Measurements from ENCODE around the gene RFESD. TPM values are rescaled to one million over a fixed set of nuclear protein-coding genes. Genes with fewer than 3 reads are reported as not detected.
"Not testable (repeated sequence)": the region's sequence is repeated elsewhere in the genome, so short reads cannot be mapped to it uniquely, and the experiment has no call there.

The RFESD gene
- total RNA-seq, 1 experiment from 2014 or later = 2.2 TPM

DNA sequence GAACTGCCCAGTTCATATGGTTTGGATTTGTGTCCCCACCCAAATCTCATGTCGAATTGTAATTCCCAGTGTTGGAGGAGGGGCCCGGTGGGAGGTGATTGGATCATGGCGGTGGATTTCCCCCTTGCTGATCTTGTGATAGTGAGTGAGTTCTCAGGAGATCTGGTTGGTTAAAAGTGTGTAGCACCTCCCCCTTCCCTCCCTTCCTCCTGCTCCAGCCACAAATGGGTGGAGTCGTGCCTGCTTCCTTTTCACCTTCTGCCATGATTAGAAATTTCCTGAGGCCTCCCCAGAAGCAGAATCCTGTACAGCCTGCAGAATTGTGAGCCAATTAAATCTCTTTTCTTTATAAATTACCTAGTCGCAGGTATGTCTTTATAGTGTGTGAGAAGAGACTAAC is 59.6 kb downstream of the RFESD start:
- H3K27me3 ChIP-seq (ENCODE audit: control insufficient read depth, insufficient read depth, low read length); CTCF ChIA-PET; H3K4me1 ChIP-seq (ENCODE audit: control insufficient read depth, insufficient read depth, low read length); H3K27ac ChIP-seq (ENCODE audit: low read length); BruUV-seq (replicated peaks); H3K9me3 ChIP-seq (ENCODE audit: control insufficient read depth, insufficient read depth, low read depth, low read length); H3K4me3 ChIP-seq (ENCODE audit: low read depth in 2 of 2, low read length in 2 of 2); in situ Hi-C loops (cut with HindIII; ENCODE audit: low pct_unique_long_range_greater_than_20kb, low sequenced_read_pairs); ATAC-seq; POLR2A ChIA-PET; H3K36me3 ChIP-seq (ENCODE audit: control insufficient read depth, insufficient read depth, low read length); DNase-seq (ENCODE audit: low read depth, low spot score); intact Hi-C loops (cut with micrococcal nuclease; ENCODE audit: unreplicated experiment): not testable (repeated sequence)

- no peak for DNase-seq (ENCODE audit: low read depth, low spot score)
- intact Hi-C loops (cut with micrococcal nuclease; ENCODE audit: unreplicated experiment) (no loop called here), in situ Hi-C loops (cut with HindIII; ENCODE audit: low pct_unique_long_range_greater_than_20kb, low sequenced_read_pairs) (no loop called here)
- TF ChIP-seq TCF7L2 (IDR thresholded peaks at IDR 0.05; ENCODE audit: low read depth, low read length) = no peak
- TF ChIP-seq, protein P1, sequence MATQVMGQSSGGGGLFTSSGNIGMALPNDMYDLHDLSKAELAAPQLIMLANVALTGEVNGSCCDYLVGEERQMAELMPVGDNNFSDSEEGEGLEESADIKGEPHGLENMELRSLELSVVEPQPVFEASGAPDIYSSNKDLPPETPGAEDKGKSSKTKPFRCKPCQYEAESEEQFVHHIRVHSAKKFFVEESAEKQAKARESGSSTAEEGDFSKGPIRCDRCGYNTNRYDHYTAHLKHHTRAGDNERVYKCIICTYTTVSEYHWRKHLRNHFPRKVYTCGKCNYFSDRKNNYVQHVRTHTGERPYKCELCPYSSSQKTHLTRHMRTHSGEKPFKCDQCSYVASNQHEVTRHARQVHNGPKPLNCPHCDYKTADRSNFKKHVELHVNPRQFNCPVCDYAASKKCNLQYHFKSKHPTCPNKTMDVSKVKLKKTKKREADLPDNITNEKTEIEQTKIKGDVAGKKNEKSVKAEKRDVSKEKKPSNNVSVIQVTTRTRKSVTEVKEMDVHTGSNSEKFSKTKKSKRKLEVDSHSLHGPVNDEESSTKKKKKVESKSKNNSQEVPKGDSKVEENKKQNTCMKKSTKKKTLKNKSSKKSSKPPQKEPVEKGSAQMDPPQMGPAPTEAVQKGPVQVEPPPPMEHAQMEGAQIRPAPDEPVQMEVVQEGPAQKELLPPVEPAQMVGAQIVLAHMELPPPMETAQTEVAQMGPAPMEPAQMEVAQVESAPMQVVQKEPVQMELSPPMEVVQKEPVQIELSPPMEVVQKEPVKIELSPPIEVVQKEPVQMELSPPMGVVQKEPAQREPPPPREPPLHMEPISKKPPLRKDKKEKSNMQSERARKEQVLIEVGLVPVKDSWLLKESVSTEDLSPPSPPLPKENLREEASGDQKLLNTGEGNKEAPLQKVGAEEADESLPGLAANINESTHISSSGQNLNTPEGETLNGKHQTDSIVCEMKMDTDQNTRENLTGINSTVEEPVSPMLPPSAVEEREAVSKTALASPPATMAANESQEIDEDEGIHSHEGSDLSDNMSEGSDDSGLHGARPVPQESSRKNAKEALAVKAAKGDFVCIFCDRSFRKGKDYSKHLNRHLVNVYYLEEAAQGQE (IDR thresholded peaks at IDR 0.05; ENCODE audit: insufficient read depth in 1 of 2, low read depth in 2 of 2, low read length in 1 of 2) = no peak
- TF ChIP-seq SIN3A (IDR thresholded peaks at IDR 0.05; ENCODE audit: borderline replicate concordance, insufficient read depth, low read depth, low read length) = no peak
- TF ChIP-seq, protein P2, sequence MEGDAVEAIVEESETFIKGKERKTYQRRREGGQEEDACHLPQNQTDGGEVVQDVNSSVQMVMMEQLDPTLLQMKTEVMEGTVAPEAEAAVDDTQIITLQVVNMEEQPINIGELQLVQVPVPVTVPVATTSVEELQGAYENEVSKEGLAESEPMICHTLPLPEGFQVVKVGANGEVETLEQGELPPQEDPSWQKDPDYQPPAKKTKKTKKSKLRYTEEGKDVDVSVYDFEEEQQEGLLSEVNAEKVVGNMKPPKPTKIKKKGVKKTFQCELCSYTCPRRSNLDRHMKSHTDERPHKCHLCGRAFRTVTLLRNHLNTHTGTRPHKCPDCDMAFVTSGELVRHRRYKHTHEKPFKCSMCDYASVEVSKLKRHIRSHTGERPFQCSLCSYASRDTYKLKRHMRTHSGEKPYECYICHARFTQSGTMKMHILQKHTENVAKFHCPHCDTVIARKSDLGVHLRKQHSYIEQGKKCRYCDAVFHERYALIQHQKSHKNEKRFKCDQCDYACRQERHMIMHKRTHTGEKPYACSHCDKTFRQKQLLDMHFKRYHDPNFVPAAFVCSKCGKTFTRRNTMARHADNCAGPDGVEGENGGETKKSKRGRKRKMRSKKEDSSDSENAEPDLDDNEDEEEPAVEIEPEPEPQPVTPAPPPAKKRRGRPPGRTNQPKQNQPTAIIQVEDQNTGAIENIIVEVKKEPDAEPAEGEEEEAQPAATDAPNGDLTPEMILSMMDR (IDR thresholded peaks at IDR 0.05) = no peak
- Histone ChIP-seq H3K36me3 (ENCODE audit: control insufficient read depth, insufficient read depth, low read length) (no peaks in the 10 kb centered on the region), H3K4me3 (ENCODE audit: low read depth in 2 of 2, low read length in 2 of 2) (no peak overlapping the region), H3K9me3 (ENCODE audit: control insufficient read depth, insufficient read depth, low read depth, low read length) (no peaks in the 10 kb centered on the region; the same call in 1 of the 2 replicates), H3K27ac (ENCODE audit: low read length) (no peak overlapping the region), H3K4me1 (ENCODE audit: control insufficient read depth, insufficient read depth, low read length) (peaks cover under 1% of the 10 kb centered on the region; the same call in 1 of the 2 replicates), H3K27me3 (ENCODE audit: control insufficient read depth, insufficient read depth, low read length) (no peaks in the 10 kb centered on the region)
- ChIA-PET CTCF (no interaction called here), POLR2A (no interaction called here)
- no TSS peak for BruUV-seq (replicated peaks)
- no peak for ATAC-seq
Observed at GRCh38 chr5:95707055-95707454, 60.5 kb downstream of the RFESD start.

Other genes starting within 250 kb of the RFESD start
- gene SKIC3, start 91.8 kb upstream of the RFESD start, total RNA-seq (2021; ENCODE audit: unreplicated experiment) = 69.1 TPM
- 13.7 TPM for gene ARSK, start 91.7 kb upstream of the RFESD start, total RNA-seq (2021; ENCODE audit: unreplicated experiment)
- 0.54 TPM for gene GPR150, start 26.7 kb upstream of the RFESD start, total RNA-seq (2021; ENCODE audit: unreplicated experiment)
- gene SPATA9, start 36.2 kb downstream of the RFESD start, total RNA-seq (2021; ENCODE audit: unreplicated experiment) = 0.15 TPM
- gene RHOBTB3, start 84.6 kb downstream of the RFESD start, total RNA-seq (2021; ENCODE audit: unreplicated experiment) = 95.2 TPM
- gene GLRX, start 175.9 kb downstream of the RFESD start, total RNA-seq (2021; ENCODE audit: unreplicated experiment) = 5.8 TPM

All from Panc1 (cell line).